ENCODE results near the gene COL1A1.
A peak's percentile ranks its signal among the peaks of the same experiment; 100 is the strongest.

COL1A1 gene

GRCh38 chr17:50201276-50201854, at the start of gene COL1A1:
TSS of gene COL1A1 (minus strand) at chr17:50201631. CDS start at chr17:50201513, 118 bp downstream.
- H3K27ac ChIP-seq (ENCODE audit: low read length) = no peak within 1 kb of the TSS
- H3K27me3 ChIP-seq (replicated peaks; ENCODE audit: insufficient read depth, low read length) = peaks cover 74% of the 10 kb centered on the region
- H3K4me2 ChIP-seq (ENCODE audit: low read depth, low read length) = peak within 1 kb of the TSS; percentile 59
- H3K9me2 ChIP-seq (replicated peaks; ENCODE audit: insufficient read depth, low read length) = no peaks in the 10 kb centered on the region
- peaks cover 4% of the 10 kb centered on the region; the same call in 1 of the 2 replicates for H3K4me1 ChIP-seq (ENCODE audit: low read length)
- no peak for TF ChIP-seq CTCF (IDR thresholded peaks at IDR 0.05; ENCODE audit: low read length)
- TF ChIP-seq EZH2phosphoT487 (IDR thresholded peaks at IDR 0.05; ENCODE audit: low read length) = no peak
- no peak for TF ChIP-seq EZH2 (optimal IDR thresholded peaks at IDR 0.05; ENCODE audit: low read depth, low read length)
- DNase-seq = no peak
- peaks cover 7% of the 10 kb centered on the region; the same call in 1 of the 2 replicates for H3F3A ChIP-seq (ENCODE audit: insufficient read depth, low read length)
- peak within 1 kb of the TSS; percentile 73 for H2AFZ ChIP-seq (ENCODE audit: low read length)
- H3K36me3 ChIP-seq (replicated peaks; ENCODE audit: insufficient read depth, low read length) = no peaks in the 10 kb centered on the region
- H3K4me3 ChIP-seq (ENCODE audit: low read length) = peak within 1 kb of the TSS; percentile 59
- H3K9ac ChIP-seq (ENCODE audit: low read length) = peak within 1 kb of the TSS; percentile 18; the same call in 1 of the 2 replicates
- H4K20me1 ChIP-seq (ENCODE audit: insufficient read depth, low read length) = no peaks in the 10 kb centered on the region
- no peaks in the 10 kb centered on the region for H3K9me3 ChIP-seq (replicated peaks; ENCODE audit: insufficient read depth, low read length)
- no peaks in the 10 kb centered on the region for H3K79me2 ChIP-seq (ENCODE audit: low read length)

- H3K27ac ChIP-seq (ENCODE audit: low read length) = no peak overlapping the region
- H3K9me3 ChIP-seq (replicated peaks; ENCODE audit: insufficient read depth, low read length) = no peaks in the 10 kb centered on the region
- no peak overlapping the region for H3K4me2 ChIP-seq (ENCODE audit: low read depth, low read length)
- DNase-seq = no peak
- H2AFZ ChIP-seq (ENCODE audit: low read length) = no peak overlapping the region
- no peak for TF ChIP-seq CTCF (IDR thresholded peaks at IDR 0.05; ENCODE audit: low read length)
- no peak for TF ChIP-seq EZH2 (optimal IDR thresholded peaks at IDR 0.05; ENCODE audit: low read depth, low read length)
- TF ChIP-seq EZH2phosphoT487 (IDR thresholded peaks at IDR 0.05; ENCODE audit: low read length) = no peak
- no peaks in the 10 kb centered on the region for H3K4me1 ChIP-seq (ENCODE audit: low read length)
- no peaks in the 10 kb centered on the region for H3K36me3 ChIP-seq (replicated peaks; ENCODE audit: insufficient read depth, low read length)
- no peaks in the 10 kb centered on the region for H3K9me2 ChIP-seq (replicated peaks; ENCODE audit: insufficient read depth, low read length)
- no peaks in the 10 kb centered on the region for H4K20me1 ChIP-seq (ENCODE audit: insufficient read depth, low read length)
- no peak overlapping the region for H3K4me3 ChIP-seq (ENCODE audit: low read length)
- no peak overlapping the region for H3K9ac ChIP-seq (ENCODE audit: low read length)
- H3F3A ChIP-seq (ENCODE audit: insufficient read depth, low read length) = no peaks in the 10 kb centered on the region; the same call in 1 of the 2 replicates
- no peaks in the 10 kb centered on the region for H3K27me3 ChIP-seq (replicated peaks; ENCODE audit: insufficient read depth, low read length)
- H3K79me2 ChIP-seq (ENCODE audit: low read length) = no peaks in the 10 kb centered on the region
Observed at GRCh38 chr17:50248255-50248654, 46.8 kb upstream of the COL1A1 start.

GRCh38 chr17:50244771-50245170, 43.3 kb upstream of the COL1A1 start:
- Histone ChIP-seq H3K4me3 (ENCODE audit: low read length) (no peak overlapping the region), H3K4me1 (ENCODE audit: low read length) (no peaks in the 10 kb centered on the region), H2AFZ (ENCODE audit: low read length) (no peak overlapping the region), H3K9ac (ENCODE audit: low read length) (no peak overlapping the region), H4K20me1 (ENCODE audit: insufficient read depth, low read length) (no peaks in the 10 kb centered on the region), H3K27ac (ENCODE audit: low read length) (no peak overlapping the region), H3K36me3 (replicated peaks; ENCODE audit: insufficient read depth, low read length) (no peaks in the 10 kb centered on the region), H3K27me3 (replicated peaks; ENCODE audit: insufficient read depth, low read length) (no peaks in the 10 kb centered on the region), H3K9me3 (replicated peaks; ENCODE audit: insufficient read depth, low read length) (no peaks in the 10 kb centered on the region), H3K4me2 (ENCODE audit: low read depth, low read length) (no peak overlapping the region), H3F3A (ENCODE audit: insufficient read depth, low read length) (no peaks in the 10 kb centered on the region; the same call in 1 of the 2 replicates), H3K79me2 (ENCODE audit: low read length) (no peaks in the 10 kb centered on the region), H3K9me2 (replicated peaks; ENCODE audit: insufficient read depth, low read length) (no peaks in the 10 kb centered on the region)
- TF ChIP-seq CTCF (IDR thresholded peaks at IDR 0.05; ENCODE audit: low read length) = no peak
- no peak for TF ChIP-seq EZH2phosphoT487 (IDR thresholded peaks at IDR 0.05; ENCODE audit: low read length)
- no peak for TF ChIP-seq EZH2 (optimal IDR thresholded peaks at IDR 0.05; ENCODE audit: low read depth, low read length)
- DNase-seq = no peak
